Measurements from ENCODE around the gene ADGRG6.

Gene ADGRG6

DNA sequence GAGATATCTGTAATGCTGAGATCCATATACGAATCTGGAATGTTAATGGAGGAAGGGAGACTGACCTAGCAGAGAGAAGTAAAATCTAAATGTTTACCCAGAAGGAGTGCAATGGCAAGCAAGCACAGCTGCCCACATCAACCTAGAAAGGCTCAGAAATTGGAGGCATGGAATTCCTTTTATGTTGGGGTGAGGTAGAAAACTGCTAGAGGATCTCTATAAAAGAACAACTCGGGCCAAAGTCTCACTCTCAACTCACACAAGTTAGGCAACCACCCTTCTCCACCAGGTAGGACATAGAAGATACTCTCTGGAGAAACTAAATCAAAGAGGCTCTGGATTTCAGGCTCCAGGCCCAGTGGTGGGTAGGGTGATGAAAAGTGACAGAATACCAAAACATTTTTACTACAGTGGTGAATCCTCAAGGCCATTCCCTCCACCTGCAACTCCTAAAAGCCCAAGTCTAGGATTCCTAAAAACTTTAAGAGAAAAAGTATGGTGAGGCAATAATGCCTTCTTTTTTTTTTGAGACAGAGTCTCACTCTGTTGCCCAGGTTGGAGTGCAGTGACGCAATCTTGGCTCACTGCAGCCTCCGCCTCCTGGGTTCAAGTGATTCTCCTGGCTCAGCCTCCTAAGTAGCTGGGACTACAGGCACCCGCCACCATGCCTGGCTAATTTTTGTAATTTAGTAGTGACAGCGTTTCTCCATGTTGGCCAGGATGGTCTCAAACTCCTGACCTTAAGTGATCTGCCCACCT lies 9.5 kb upstream of the ADGRG6 start:
- no peak for DNase-seq

DNA sequence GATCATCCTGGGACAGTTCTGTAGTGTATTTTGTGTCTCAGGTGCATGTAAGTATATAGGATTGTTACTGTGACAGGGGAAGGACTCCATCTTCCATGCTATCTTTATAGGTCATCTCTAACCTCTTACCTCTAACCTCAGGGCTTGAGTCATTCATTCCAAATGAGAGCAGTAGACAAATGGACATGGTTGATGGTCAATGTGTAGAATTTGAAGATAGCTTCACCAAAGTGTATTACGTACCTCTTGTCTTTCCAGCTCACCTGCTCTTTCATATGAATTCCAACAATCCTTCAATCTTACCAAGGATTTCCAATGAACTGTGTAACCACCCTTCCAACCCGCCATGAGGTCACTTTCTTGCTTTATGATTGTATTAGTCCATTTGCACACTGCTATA lies 8.7 kb upstream of the ADGRG6 start:
- DNase-seq = no peak

DNA sequence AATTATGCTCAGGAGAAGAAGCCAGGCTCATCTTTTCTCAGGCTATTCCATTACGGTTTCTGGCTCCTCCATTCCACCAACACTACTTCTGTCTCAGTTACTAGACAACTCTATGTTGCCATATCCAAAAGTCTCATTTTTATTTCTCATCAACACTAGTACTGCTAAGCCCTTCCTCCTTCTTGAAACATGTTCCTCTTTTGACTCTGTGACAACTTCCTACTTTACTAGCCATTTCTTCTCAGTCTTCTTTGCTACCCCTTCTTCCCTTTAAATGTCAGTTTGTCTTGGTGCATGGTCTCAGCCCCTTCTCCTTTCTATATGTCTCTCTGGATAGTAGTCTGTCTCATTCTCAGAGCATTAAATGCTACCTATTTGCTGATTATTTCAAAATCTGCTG lies 7.1 kb upstream of the ADGRG6 start:
- no peak for DNase-seq

DNA sequence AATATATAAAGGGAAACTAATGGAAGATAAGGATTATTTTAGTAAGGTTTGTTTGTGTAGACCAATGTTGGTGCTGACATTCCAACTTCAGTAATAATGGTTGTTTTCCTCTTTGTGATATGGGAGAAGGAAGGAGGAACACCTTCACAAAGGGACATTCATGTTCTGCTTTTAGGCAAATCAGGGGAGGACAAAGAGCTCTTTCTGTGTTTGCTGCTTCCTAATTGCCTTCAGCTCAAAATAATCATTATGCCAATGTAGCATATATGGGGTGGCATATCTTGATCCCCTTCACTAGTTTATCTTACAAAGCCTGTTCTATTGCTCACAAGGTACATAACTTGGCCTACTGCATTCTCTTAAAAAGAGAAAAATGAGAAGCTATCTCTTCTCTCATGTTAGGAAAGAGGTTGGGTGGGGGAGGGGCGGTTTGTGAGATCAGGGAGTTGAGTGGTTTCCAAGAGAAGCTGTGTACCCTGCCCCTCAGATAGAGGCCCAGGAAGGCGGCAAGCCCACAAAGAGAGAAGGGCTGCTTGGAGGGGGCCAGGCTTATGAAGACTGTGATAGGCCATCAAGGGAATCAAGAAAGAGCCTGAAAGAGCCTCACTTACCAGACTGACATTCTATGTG lies 4.7 kb upstream of the ADGRG6 start:
- no peak for DNase-seq

DNA sequence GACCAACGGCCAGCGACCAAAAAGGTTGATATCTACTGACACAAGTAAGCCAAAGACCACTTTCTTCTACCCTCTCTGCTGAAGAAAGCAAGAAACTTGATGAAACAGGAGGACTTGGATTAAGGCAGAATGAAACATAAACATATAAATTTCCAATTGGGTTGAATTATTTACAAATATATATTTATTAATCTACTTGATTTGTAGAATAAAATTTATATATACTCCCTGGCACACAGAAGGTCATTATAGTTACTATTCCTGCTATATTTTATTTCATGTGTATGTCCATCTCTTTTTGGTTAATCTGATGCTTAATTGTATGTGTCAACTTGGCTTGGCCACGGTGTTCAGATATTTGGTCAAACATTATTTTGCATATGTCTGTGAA lies 4.2 kb upstream of the ADGRG6 start:
- no peak for DNase-seq

DNA sequence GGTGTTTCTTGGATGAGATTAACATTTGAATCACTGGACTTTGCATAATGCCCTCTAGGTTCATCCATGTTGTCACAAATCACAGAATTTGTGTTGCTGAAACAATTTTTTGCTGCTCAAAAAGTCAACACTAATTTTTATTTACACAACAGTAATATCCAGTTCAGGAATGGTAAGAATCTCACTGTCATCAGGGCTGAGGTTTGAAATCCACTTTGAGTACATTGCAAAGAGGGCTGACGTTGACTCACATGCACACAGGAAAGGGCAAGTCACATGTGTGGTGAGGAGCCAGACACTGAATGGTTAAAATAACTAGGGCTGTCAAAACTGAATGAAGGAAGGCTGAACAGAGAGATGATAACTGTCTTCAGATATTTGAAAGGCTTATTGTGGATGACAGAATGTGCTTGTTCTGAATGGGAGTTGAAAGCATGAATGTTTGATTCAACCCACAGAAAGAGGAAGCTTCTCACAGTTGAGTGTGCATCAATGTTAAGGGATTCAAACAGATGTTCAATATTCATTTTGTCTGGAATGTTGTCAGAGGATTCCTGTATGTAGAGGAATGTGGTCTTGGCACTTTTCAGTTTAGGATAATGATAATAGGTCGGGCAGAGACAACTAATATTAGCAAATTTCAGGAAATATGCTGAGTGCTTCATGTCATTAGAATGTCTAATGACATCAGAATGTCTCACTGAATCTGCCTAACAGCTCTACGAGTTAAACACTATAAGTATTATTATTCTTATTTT lies 3.6 kb upstream of the ADGRG6 start:
- DNase-seq = no peak

DNA sequence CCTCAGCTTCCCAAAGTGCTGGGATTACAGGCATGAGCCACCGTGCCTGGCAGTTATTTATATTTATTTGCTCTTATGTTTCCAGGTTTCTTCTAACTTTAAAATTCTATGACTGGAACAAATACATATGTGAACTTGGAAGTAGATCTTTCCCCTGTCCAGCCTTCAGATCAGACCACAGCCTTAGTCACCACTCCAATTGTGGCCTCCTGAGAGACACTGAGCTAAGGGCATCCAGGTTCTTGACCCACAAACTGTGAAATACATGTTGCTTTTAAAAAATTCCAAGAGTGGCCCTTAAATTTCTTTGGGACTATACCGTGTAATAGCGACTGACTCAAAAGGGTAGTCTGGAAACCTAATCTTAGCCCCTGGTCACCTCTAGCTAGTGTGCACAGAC lies 1.5 kb upstream of the ADGRG6 start:
- no peak for DNase-seq

DNA sequence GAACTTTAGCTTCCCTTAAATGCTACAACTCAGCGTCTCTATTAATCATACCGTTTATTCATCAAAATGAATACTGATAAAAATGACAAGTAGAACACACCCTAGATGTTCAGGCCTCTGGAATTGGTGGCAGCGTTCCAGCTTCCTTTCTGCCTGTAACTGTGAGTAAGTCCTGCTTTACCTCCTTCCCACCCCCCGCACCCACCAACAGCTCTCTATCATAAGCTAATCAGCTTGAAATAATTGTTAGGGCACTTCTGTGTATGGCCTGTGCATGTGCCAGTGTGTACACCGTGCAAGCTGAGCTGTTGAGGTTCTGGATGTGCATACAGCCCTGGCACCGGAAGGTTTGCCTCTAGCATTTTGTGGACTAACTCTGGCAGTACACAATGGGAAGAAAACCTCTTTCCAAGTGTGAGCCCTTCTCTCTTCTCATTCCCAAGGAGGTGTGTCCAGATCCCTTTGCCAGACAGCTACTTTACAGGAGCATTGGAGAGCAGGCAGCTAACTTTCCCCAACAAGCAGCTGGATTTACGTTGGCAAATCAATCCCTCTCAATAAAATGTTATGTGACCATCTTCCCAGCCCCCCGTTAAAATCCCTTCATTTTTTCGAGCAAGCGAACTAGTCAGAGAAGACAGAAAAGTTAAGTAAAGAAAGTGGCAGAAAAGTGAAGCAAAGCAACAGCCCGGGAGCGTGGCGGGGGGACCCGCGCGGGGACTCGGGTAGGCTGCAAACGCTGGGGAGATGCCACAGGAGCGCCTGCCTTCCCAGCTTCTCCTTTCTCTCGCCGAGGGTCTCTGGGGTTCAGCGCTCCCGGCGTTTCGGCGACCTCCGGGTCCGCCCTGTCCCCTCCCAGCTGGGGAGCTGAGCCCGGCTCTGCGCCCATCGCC lies 803 bp upstream of the ADGRG6 start:
- DNase-seq = no peak

DNA sequence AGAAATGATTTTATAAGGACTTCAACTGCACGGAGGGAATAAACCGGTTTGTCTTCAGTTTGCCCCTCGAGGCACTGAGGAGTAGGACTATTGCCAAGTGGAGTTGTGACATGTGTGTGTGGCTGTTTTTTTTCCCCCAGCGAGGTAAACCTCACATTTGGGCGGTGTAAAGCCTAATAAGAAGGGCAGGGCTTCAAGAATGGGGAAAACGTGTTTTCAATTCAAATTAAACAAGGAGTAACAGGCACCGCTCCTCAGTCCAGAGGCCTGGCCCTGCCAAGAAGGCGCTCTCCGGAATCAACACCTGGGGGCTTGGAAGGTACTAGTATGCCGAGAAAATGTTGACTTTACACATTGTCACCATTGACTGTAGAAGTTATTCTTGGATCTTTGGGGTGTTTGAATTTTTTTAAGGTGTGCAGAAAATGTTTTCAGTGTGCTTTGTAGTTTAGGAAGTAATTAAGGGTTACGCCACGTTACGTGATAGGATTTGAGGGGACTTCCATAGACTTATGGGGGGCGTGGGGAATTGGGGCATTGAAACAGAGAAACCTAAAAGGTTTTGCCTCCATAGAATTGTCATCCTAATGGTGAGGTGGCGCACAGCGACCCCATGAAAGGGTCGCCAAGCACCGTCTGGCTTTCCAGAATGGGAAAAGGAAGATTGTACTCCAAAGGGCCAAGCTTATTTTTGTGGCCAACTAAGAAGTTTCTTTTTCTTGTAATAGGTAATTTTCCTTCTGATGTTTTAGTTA lies 791 bp downstream of the ADGRG6 start:
- DNase-seq = no peak

DNA sequence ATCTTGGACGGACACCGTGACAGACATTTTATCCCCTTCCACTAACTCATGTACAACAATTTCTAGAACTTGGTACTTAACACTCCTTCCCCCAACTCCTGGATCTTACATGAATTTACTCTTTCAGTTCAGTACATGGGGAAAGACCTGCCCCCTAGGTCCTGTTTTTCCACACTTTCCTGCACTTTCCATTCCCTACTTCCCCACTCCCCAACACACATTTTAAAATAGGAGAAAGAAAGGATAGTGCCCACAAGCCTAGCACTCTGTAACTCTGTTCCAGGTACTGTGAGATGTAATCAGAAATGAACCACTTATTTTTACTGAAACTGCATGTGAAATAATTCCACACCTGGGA lies 1.3 kb downstream of the ADGRG6 start:
- no peak for DNase-seq

DNA sequence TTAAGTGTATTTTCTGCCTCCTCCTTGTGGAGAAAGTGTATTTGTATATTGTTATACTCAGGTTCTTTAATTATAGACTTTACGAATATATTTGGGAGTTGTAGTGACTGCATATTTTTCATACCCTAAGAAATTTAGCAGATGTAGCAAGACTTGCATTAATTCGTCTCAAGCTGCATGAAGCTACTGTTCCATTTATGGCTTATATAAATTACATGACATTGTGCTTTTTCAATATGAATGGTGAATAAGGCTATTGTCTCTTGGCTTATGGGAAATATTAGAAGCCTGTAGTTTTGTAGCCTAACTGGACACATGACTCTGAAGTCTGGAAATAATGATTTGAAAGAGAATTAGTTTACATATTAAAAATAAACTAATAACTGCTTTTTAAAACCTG lies 2.4 kb downstream of the ADGRG6 start:
- DNase-seq = no peak

DNA sequence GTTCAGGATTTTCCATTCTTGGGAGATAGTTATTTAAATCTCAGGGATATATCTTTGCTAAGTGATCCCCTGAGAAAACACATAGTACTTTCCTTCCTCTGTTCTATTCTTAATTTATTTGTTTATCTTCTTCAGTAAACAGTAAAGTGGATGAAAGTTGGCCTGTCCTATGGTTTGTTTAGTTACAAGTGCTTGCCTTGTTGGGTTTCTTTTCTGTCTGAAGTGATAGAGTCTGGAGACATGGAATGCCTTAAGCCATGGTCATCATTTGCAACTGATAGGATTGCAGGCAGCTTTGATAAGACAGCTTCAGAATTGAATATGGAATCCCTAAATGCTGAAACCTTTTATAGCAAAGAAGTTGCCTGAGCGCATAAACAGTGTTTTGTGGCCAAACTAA lies 4.9 kb downstream of the ADGRG6 start:
- DNase-seq = no peak

DNA sequence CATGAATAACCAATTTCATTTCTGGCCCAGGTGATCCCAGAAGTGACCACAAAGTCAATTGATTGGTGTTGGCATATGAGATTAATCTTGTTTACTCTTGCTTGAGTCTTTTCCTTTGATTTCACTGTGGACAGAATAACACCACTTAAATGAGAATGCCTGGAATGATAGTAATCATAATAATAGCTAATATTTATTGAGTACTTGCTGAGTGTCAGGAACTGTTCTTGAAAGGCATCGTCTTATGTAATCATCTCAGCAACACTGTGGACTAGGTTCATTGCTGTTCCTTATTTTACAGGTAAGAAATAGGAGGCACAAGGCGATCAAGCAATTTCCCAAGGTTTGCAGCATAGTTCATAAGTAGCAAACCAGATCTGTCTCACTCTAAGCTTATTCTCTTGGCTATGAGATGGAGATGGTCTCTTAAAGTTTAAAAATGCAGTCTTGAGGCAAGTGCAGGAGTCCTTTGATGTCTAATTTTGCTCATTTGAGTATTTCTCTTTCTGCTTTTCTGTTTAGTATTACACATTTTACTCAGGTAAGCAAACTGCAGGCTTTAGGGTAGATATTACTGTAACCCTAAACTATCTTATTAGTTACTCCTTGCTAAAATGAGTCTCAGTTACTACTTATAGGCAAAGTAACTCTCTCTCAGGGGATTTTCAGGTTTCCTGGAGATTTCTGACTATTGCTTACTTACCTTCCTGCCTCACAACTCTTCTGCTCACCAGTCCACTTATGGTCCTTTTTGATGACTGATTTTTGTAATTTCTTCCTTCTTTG lies 6.3 kb downstream of the ADGRG6 start:
- DNase-seq = no peak

DNA sequence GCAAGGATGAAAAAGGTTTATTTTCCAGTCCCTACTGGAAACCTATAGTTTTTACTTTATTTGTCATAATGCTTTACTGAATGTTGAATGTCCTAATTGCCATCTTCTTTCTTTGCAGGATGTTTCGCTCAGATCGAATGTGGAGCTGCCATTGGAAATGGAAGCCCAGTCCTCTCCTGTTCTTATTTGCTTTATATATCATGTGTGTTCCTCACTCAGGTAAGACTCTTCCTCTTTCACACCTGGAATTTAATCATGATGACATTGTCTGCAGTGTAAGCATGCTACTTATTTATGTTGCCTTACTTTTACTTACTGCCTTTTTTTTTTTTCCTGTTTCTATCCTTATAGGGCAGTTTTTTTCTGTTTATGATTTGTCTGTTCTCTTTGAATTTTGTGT lies 7.6 kb downstream of the ADGRG6 start:
- DNase-seq = no peak

DNA sequence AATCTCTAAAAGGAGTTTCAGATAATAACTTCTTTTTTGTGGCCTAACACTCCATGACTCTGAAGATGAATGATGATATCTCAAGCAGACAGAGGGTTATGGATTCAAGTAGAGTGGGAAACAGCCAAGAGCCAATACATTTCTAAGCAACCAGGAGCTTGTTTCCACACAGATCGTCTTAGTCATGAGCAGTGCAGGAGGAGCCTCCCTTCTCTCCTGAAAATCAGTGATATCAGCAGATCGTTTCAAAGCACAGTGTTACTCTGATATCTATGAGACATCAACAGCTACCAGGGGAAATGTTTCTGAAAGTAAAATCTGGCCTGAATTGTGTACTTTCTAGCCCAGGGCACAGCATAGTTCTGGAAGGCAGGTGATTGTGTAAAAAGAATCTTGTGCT lies 11.5 kb downstream of the ADGRG6 start:
- no peak for DNase-seq

DNA sequence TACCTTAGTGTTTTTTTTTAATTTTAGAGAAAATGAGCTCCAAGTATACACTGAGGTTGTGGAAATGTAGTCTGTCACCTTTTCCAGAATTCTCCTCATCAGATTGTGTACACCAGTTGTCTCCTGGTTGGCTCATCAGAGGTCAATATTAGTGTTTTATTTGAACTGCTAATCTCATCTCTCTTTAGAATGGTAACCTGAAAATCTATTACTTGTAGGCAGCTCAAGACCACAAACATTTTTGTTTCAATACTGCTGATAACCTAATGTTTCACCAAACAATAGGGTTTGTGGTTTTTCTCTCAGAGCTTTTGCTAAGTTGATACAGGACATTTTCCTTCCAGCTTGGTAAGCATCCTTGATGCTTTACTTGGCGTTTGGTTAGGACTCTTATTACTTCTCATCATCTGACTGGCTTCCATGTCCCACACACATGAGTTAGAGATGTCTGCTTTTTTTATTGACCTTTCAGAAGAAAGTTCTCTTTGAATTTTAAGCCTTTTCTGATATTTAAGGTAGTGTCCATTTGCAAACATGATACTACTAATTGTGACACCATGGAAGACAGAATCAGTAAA lies 15.1 kb downstream of the ADGRG6 start:
- DNase-seq = no peak

DNA sequence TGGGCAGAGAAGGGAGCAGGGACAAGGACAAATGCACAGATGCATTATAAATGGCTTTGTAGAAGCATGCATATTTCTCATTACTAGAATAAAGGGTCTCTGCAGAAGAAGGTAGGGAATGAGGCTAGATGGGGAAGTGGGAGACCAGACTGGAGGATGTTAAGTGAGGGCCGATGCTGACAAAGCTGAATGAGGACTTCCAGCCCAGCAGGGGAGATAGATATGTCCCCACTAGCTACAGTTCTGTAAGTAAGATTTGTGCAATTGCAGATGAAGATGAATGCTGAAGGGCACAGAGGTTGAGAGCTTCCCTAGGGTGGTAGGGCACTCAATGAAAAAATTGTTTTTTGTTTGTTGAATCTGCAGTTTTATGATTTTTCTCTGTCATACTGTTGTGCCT lies 16.9 kb downstream of the ADGRG6 start:
- no peak for DNase-seq

DNA sequence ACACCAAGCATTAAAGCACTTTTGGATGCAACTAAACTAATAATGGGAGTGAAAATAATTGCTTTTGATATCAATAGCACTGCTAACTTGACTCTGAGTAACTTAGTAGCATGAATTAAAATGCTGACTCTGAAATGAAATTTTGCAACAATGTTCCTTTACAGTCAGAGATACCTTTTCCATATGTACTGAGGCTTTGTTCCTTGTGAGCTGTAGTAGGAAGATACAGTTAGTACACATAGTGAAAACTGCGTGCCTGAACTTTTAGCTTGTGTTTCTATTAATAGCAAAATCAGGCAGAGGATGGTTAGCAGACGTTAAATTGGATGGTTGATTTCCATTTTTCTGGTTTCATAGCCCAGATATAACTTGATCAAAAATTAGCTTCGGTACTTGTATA lies 18.6 kb downstream of the ADGRG6 start:
- DNase-seq = no peak

DNA sequence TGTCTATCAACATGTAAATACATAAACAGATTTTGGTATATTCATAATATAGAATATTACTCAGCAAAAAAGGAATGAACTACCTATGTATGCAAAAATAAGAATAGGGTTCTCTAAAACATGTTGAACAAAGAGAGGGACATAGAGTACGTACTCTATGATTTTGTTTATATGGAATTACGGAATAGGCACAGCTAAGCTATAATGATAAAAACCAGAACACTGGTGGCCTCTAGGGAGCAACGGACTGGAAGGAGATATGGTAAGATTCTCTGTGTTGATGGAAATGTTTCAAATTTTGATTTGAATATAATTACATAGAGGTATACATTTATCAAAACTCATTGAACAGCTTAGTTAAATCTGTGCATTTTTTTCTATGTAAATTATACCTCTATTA lies 19.6 kb downstream of the ADGRG6 start:
- DNase-seq = no peak

DNA sequence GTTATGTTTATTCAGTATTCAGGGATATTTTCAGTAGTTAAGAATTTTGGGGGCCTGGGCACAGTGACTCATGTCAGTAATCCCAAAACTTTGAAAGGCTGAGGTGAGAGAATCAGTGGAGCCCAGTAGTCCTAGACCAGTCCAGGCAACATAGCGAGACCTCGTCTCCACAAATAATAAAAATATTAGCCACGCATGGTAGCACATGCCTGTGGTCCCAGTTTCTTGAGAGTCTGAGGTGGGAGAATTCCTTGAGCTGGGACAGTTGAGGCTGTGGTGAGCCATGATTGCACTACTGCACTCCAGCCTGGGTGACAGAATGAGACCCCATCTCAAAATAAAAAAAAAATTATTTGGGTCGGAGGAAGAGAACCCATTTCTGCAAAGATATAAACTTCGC lies 20.3 kb downstream of the ADGRG6 start:
- no peak for DNase-seq

DNA sequence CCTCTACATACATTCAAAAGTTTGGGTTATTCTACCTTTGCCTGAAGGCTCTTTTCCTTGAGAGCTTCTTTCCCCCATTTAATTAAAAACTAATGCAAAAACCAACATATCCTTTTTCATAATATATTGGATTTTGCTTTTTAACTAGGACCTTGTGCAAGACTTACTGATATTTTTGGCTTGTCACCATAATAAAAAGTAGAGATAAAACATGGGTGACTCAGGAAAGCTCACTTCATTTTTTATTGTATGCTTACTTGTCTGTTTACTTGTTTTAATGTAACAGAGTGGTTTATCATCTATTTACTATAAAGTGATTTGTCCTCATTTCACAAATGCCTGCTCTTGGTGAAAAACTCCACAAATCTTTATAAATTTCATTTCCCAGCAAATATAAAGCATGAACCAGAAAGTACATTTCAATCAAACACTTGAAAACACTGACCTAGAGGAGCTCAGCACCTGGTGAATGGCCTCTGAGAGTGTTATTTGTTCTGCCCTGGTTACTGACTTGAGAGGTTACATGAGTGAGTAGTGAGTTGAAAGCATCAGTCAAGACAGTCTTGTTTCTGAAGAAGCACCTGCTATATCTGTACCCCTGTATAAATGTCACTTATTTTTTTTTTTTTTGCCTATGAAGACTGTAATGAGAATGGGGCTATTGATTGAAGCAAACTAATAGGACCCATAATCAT lies 20.8 kb downstream of the ADGRG6 start:
- DNase-seq = no peak

Measured in CD4-positive, alpha-beta T cell treated with Interferon alpha-2 for 1 hour (primary cell).